ENCODE results near the gene PDZRN4. TPM values are rescaled to one million over a fixed set of nuclear protein-coding genes. Genes with fewer than 3 reads are reported as not detected.

PDZRN4 gene
- total RNA-seq, 3 donors from 2014 or later: 0.98 to 53.4 (median 2.8) TPM

- H3K27me3 ChIP-seq: no peaks in the 10 kb centered on the region
- TF ChIP-seq CTCF (IDR thresholded peaks at IDR 0.05) (no peak), POLR2A (IDR thresholded peaks at IDR 0.05) (no peak), POLR2AphosphoS5 (IDR thresholded peaks at IDR 0.05) (no peak)
- intact Hi-C loops (cut with DNase I; ENCODE audit: low total_unique reads): no loop called here
- no peak overlapping the region for H3K27ac ChIP-seq
- DNase-seq (ENCODE audit: low spot score in 2 of 2): no peak
- no peak overlapping the region for H3K4me3 ChIP-seq
- H3K36me3 ChIP-seq: no peaks in the 10 kb centered on the region
- no peaks in the 10 kb centered on the region for H3K9me3 ChIP-seq
- no peaks in the 10 kb centered on the region for H3K4me1 ChIP-seq
Measured at GRCh38 chr12:41433460-41433859, 245.3 kb downstream of the PDZRN4 start.

GRCh38 chr12:41436076-41436475 is 248.0 kb downstream of the PDZRN4 start:
- Histone ChIP-seq H3K27me3 (no peaks in the 10 kb centered on the region), H3K9me3 (no peaks in the 10 kb centered on the region), H3K4me1 (no peaks in the 10 kb centered on the region), H3K4me3 (no peak overlapping the region), H3K27ac (no peak overlapping the region), H3K36me3 (no peaks in the 10 kb centered on the region)
- no peak for DNase-seq (ENCODE audit: low spot score in 2 of 2)
- intact Hi-C loops (cut with DNase I; ENCODE audit: low total_unique reads): no loop called here
- TF ChIP-seq POLR2A (IDR thresholded peaks at IDR 0.05) (no peak), POLR2AphosphoS5 (IDR thresholded peaks at IDR 0.05) (no peak), CTCF (IDR thresholded peaks at IDR 0.05) (no peak)

GRCh38 chr12:41437563-41437962 is 249.4 kb downstream of the PDZRN4 start:
- intact Hi-C loops (cut with DNase I; ENCODE audit: low total_unique reads): no loop called here
- Histone ChIP-seq H3K9me3 (no peaks in the 10 kb centered on the region), H3K4me3 (no peak overlapping the region), H3K36me3 (no peaks in the 10 kb centered on the region), H3K27me3 (no peaks in the 10 kb centered on the region), H3K4me1 (no peaks in the 10 kb centered on the region), H3K27ac (no peak overlapping the region)
- TF ChIP-seq CTCF (IDR thresholded peaks at IDR 0.05) (no peak), POLR2AphosphoS5 (IDR thresholded peaks at IDR 0.05) (no peak), POLR2A (IDR thresholded peaks at IDR 0.05) (no peak)
- no peak for DNase-seq (ENCODE audit: low spot score in 2 of 2)

- no peak overlapping the region for H3K27ac ChIP-seq
- H3K9me3 ChIP-seq: no peaks in the 10 kb centered on the region
- no peak for TF ChIP-seq POLR2AphosphoS5 (IDR thresholded peaks at IDR 0.05)
- no peak for TF ChIP-seq POLR2A (IDR thresholded peaks at IDR 0.05)
- TF ChIP-seq CTCF (IDR thresholded peaks at IDR 0.05): no peak
- intact Hi-C loops (cut with DNase I; ENCODE audit: low total_unique reads): no loop called here
- H3K27me3 ChIP-seq: no peaks in the 10 kb centered on the region
- DNase-seq (ENCODE audit: low spot score in 2 of 2): no peak
- H3K4me3 ChIP-seq: no peak overlapping the region
- no peaks in the 10 kb centered on the region for H3K4me1 ChIP-seq
- H3K36me3 ChIP-seq: no peaks in the 10 kb centered on the region
Measured at GRCh38 chr12:41438854-41439541, 250.9 kb downstream of the PDZRN4 start.

GRCh38 chr12:41439801-41440200 is 251.7 kb downstream of the PDZRN4 start:
- no peaks in the 10 kb centered on the region for H3K27me3 ChIP-seq
- intact Hi-C loops (cut with DNase I; ENCODE audit: low total_unique reads): no loop called here
- H3K4me1 ChIP-seq: no peaks in the 10 kb centered on the region

More at GRCh38 chr12:41439801-41440200, 251.7 kb downstream of the PDZRN4 start:
- no peaks in the 10 kb centered on the region for H3K9me3 ChIP-seq
- no peak for DNase-seq (ENCODE audit: low spot score in 2 of 2)
- no peaks in the 10 kb centered on the region for H3K36me3 ChIP-seq
- TF ChIP-seq POLR2A (IDR thresholded peaks at IDR 0.05): no peak
- no peak for TF ChIP-seq CTCF (IDR thresholded peaks at IDR 0.05)
- TF ChIP-seq POLR2AphosphoS5 (IDR thresholded peaks at IDR 0.05): no peak
- H3K27ac ChIP-seq: no peak overlapping the region
- H3K4me3 ChIP-seq: no peak overlapping the region
